ENCODE measurements around the gene CCNH.

GRCh38 chr5:87367243-87367642, 45.5 kb downstream of the CCNH start:
- TF ChIP-seq, protein P1, sequence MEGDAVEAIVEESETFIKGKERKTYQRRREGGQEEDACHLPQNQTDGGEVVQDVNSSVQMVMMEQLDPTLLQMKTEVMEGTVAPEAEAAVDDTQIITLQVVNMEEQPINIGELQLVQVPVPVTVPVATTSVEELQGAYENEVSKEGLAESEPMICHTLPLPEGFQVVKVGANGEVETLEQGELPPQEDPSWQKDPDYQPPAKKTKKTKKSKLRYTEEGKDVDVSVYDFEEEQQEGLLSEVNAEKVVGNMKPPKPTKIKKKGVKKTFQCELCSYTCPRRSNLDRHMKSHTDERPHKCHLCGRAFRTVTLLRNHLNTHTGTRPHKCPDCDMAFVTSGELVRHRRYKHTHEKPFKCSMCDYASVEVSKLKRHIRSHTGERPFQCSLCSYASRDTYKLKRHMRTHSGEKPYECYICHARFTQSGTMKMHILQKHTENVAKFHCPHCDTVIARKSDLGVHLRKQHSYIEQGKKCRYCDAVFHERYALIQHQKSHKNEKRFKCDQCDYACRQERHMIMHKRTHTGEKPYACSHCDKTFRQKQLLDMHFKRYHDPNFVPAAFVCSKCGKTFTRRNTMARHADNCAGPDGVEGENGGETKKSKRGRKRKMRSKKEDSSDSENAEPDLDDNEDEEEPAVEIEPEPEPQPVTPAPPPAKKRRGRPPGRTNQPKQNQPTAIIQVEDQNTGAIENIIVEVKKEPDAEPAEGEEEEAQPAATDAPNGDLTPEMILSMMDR (IDR thresholded peaks at IDR 0.05), result no peak
- no peak for TF ChIP-seq POLR2A (IDR thresholded peaks at IDR 0.05)

Data from thyroid gland (tissue), 4 donors.